SIG-M5 treated with dmso at 0.1 percent for 504 hours (cell line): ENCODE measurements around the gene CDC23.
"Not testable (repeated sequence)": the region's sequence is repeated elsewhere in the genome, so short reads cannot be mapped to it uniquely, and the experiment has no call there.

Experiments
- DNase-seq: peaks from one replicate; lab custom pipeline; 2025; ENCODE audit not compliant: unreplicated experiment; lab: John Stamatoyannopoulos, UW

The CDC23 gene

GRCh38 chr5:138212828-138213160, 329 bp downstream of the CDC23 start:
- DNase-seq: no peak

- no peak for DNase-seq
Measured at GRCh38 chr5:138210985-138211384, 2.1 kb downstream of the CDC23 start.

GRCh38 chr5:138193859-138194258, 19.3 kb downstream of the CDC23 start:
- DNase-seq: not testable (repeated sequence)

- no peak for DNase-seq
Measured at GRCh38 chr5:138192826-138193225, 20.3 kb downstream of the CDC23 start.

GRCh38 chr5:138188626-138189025, 24.5 kb downstream of the CDC23 start:
- no peak for DNase-seq

GRCh38 chr5:138186002-138186447, 27.1 kb downstream of the CDC23 start:
- DNase-seq: peak; percentile 76

- DNase-seq: no peak
Measured at GRCh38 chr5:138182808-138183207, 30.3 kb downstream of the CDC23 start.

GRCh38 chr5:138180841-138181240, 32.3 kb downstream of the CDC23 start:
- no peak for DNase-seq

- peak; percentile 94 for DNase-seq
Measured at GRCh38 chr5:138180183-138180782, 32.8 kb downstream of the CDC23 start.

GRCh38 chr5:138179277-138179857, 33.8 kb downstream of the CDC23 start:
- DNase-seq: peak; percentile 33

GRCh38 chr5:138178516-138179276, 34.4 kb downstream of the CDC23 start, which contains the start of the genes BRD8 and KIF20A:
Gene BRD8 (minus strand): TSS chr5:138178630. CDS start chr5:138178614, 16 bp downstream.
Gene KIF20A (plus strand): TSS chr5:138179112. CDS start chr5:138179681, 569 bp downstream.
- peak; percentile 99 for DNase-seq

- peak; percentile 24 for DNase-seq
Measured at GRCh38 chr5:138177941-138178515, 35.1 kb downstream of the CDC23 start.

- no peak for DNase-seq
Measured at GRCh38 chr5:138170299-138170698, 42.8 kb downstream of the CDC23 start.

GRCh38 chr5:138169124-138169523, 44.0 kb downstream of the CDC23 start:
- no peak for DNase-seq

GRCh38 chr5:138163721-138164120, 49.4 kb downstream of the CDC23 start:
- no peak for DNase-seq

- DNase-seq: no peak
Measured at GRCh38 chr5:138160706-138161105, 52.4 kb downstream of the CDC23 start.

GRCh38 chr5:138159666-138160065, 53.5 kb downstream of the CDC23 start:
- no peak for DNase-seq

GRCh38 chr5:138157626-138158025, 55.5 kb downstream of the CDC23 start:
- DNase-seq: no peak

- not testable (repeated sequence) for DNase-seq
Measured at GRCh38 chr5:138155977-138156376, 57.1 kb downstream of the CDC23 start.

- DNase-seq: no peak
Measured at GRCh38 chr5:138149530-138149929, 63.6 kb downstream of the CDC23 start.

GRCh38 chr5:138148811-138149210, 64.3 kb downstream of the CDC23 start:
- no peak for DNase-seq

- not testable (repeated sequence) for DNase-seq
Measured at GRCh38 chr5:138143578-138143977, 69.5 kb downstream of the CDC23 start.
